ENCODE results near the gene MAT2A. TPM values are rescaled to one million over a fixed set of nuclear protein-coding genes. Genes with fewer than 3 reads are reported as not detected.

Gene MAT2A
- total and polyA plus RNA-seq, 2 of the 8 experiments (the other 6 are each of a cell fraction or from before 2014, with no cell fraction given) = 255 to 307 TPM

GRCh38 chr2:85511008-85511811, 27.8 kb upstream of the MAT2A start:
- Histone ChIP-seq H3K4me1 (replicated peaks in 1 of 4; ENCODE audit: control insufficient read depth in 3 of 4, insufficient read depth in 4 of 4, low read length in 3 of 4) (no peaks in the 10 kb centered on the region), H3K4me3 (ENCODE audit: extremely low read depth in 1 of 4, insufficient read depth in 2 of 4, low read depth in 3 of 4, low read length in 4 of 4) (no peak overlapping the region), H3K14ac (ENCODE audit: insufficient read length) (no peak overlapping the region), H4K8ac (ENCODE audit: extremely low read depth, insufficient read depth, low read length) (no peak overlapping the region), H3K23ac (ENCODE audit: insufficient read length) (no peak overlapping the region), H2AFZ (ENCODE audit: low read length) (no peak overlapping the region), H4K91ac (replicated peaks; ENCODE audit: insufficient read length, low read length) (no peak overlapping the region), H3K4ac (replicated peaks; ENCODE audit: insufficient read length, low read depth, low read length) (no peak overlapping the region), H2BK120ac (replicated peaks; ENCODE audit: low read depth, low read length) (no peak overlapping the region), H3K4me2 (ENCODE audit: insufficient read depth in 1 of 2, low read depth in 2 of 2, low read length in 2 of 2) (no peak overlapping the region), H3K9me3 (ENCODE audit: insufficient read depth in 2 of 2, low read depth in 1 of 2, low read length in 1 of 2) (no peaks in the 10 kb centered on the region), H2BK15ac (ENCODE audit: low read length) (no peak overlapping the region), H3K79me1 (ENCODE audit: low read depth, low read length) (no peaks in the 10 kb centered on the region), H3K56ac (replicated peaks; ENCODE audit: insufficient read length, low read depth, low read length) (no peak overlapping the region), H3K27me3 (replicated peaks in 1 of 4; ENCODE audit: control insufficient read depth in 3 of 4, extremely low read depth in 1 of 4, insufficient read depth in 3 of 4, low read length in 3 of 4) (no peaks in the 10 kb centered on the region), H3K27ac (ENCODE audit: low read depth, low read length) (no peak overlapping the region), H2BK5ac (ENCODE audit: low read depth, low read length) (no peak overlapping the region), H3K79me2 (ENCODE audit: control insufficient read depth in 1 of 2, insufficient read depth in 2 of 2, low read length in 2 of 2) (no peaks in the 10 kb centered on the region), H4K20me1 (replicated peaks in 1 of 2; ENCODE audit: control insufficient read depth in 1 of 2, insufficient read depth in 2 of 2, low read length in 2 of 2) (no peaks in the 10 kb centered on the region), H2AK5ac (ENCODE audit: low read depth, low read length) (no peak overlapping the region), H3K18ac (ENCODE audit: extremely low read depth, low read length) (no peak overlapping the region), H2BK20ac (ENCODE audit: low read length) (no peak overlapping the region), H3K23me2 (ENCODE audit: low read depth, low read length) (no peaks in the 10 kb centered on the region; the same call in 1 of the 2 replicates), H2BK12ac (ENCODE audit: low read depth, low read length) (no peak overlapping the region), H4K5ac (ENCODE audit: insufficient read length, low read depth, low read length) (no peak overlapping the region), H3K36me3 (ENCODE audit: control insufficient read depth in 2 of 4, insufficient read depth in 4 of 4, low read length in 3 of 4) (no peaks in the 10 kb centered on the region), H3K9ac (replicated peaks in 1 of 4; ENCODE audit: extremely low read depth in 1 of 4, low read depth in 3 of 4, low read length in 3 of 4) (no peak overlapping the region)
- ChIA-PET POLR2A (ENCODE audit: partially characterized antibody) (interaction anchor here (1.0 to 19.1 kb wide), 4 partner anchors 29 to 185 kb away, joined by 3 to 347 read pairs (median 4); partner anchors contain the start of gene MAT2A), CTCF (ENCODE audit: partially characterized antibody) (interaction anchor here (0.9 to 2.9 kb wide), 3 partner anchors 11 to 91 kb away, joined by 3 to 8 read pairs (median 3); no protein-coding TSS in a partner anchor)
- 88% methylated on average over 6 of the region's 6 CpGs; no CpG with 5 or more reads in 1 of the 2 experiments for WGBS, 2 experiments (ENCODE audit: extremely low coverage in 1 of 2, insufficient coverage in 1 of 2, insufficient read length in 1 of 2, insufficient replicate concordance in 2 of 2, low coverage in 1 of 2, low lambda C conversion rate in 2 of 2, missing lambda C conversion rate in 1 of 2)
- no peak for FAIRE-seq
- no peak for DNase-seq (ENCODE audit: low read depth in 1 of 2, low spot score in 2 of 2)
- TF ChIP-seq CTBP2 (IDR thresholded peaks at IDR 0.05; ENCODE audit: borderline replicate concordance, insufficient read depth, insufficient read length, low read length) (no peak), ATF3 (IDR thresholded peaks at IDR 0.05; ENCODE audit: insufficient read depth, low read depth, low read length) (no peak), TEAD4 (IDR thresholded peaks at IDR 0.05; ENCODE audit: low read depth, low read length) (no peak), HDAC2 (IDR thresholded peaks at IDR 0.05; ENCODE audit: borderline replicate concordance in 1 of 2, low read depth in 2 of 2, low read length in 2 of 2) (no peak), SIX5 (IDR thresholded peaks at IDR 0.05; ENCODE audit: low read depth, low read length) (no peak), SRF (IDR thresholded peaks at IDR 0.05; ENCODE audit: low read depth, low read length) (no peak), RFX5 (IDR thresholded peaks at IDR 0.05; ENCODE audit: borderline replicate concordance, low read depth, low read length) (no peak), E2F6 (IDR thresholded peaks at IDR 0.05) (no peak), TCF12 (IDR thresholded peaks at IDR 0.05; ENCODE audit: low read depth, low read length) (no peak)

Measured in H1 (cell line).